Omental fat pad (tissue), 4 donors: ENCODE data around the gene PTPRM. TPM values are rescaled to one million over a fixed set of nuclear protein-coding genes. Genes with fewer than 3 reads are reported as not detected.

Experiments
- ATAC-seq: fragments of 150-250 bp; one replicate; pipeline ENCODE4 v1.9.1; 2016; ENCODE audit warnings: mild to moderate bottlenecking, moderate library complexity; ENCODE audit not compliant: low FRiP score
- DNase-seq: peaks from one replicate; pipeline ENCODE4 v3.0.0-alpha.2; 2019; ENCODE audit warnings: low spot score
- CTCF ChIP-seq, 3 donors: fragments of 450-650 bp; IDR thresholded peaks; one replicate each; pipeline ENCODE4 v1.5.1; 2016 to 2017; ENCODE audit warnings: antibody characterized with exemption in 3 of 3, mild to moderate bottlenecking in 3 of 3, moderate library complexity in 2 of 3
- total RNA-seq, 4 donors: library from RNA; depleted of rRNA; stranded (reverse); fragments of >200 nt; gene quantifications; one replicate each; pipeline ENCODE4 v1.1.0, GENCODE V29; 2016

PTPRM gene
- total RNA-seq, 4 donors from 2014 or later = 64.8 to 238 (median 144) TPM

GRCh38 chr18:7677001-7677400, 109.9 kb downstream of the PTPRM start:
- no peak for TF ChIP-seq CTCF (IDR thresholded peaks at IDR 0.05)
- no peak for ATAC-seq
- DNase-seq = no peak

GRCh38 chr18:7677424-7677823, 110.3 kb downstream of the PTPRM start:
- TF ChIP-seq CTCF (IDR thresholded peaks at IDR 0.05) = no peak
- DNase-seq = no peak
- ATAC-seq = no peak

- DNase-seq = no peak
- no peak for TF ChIP-seq CTCF (IDR thresholded peaks at IDR 0.05)
- ATAC-seq = no peak
Observed at GRCh38 chr18:7678389-7678788, 111.3 kb downstream of the PTPRM start.

- TF ChIP-seq CTCF (IDR thresholded peaks at IDR 0.05) = no peak
- DNase-seq (no peak), ATAC-seq (no peak)
Observed at GRCh38 chr18:7678801-7679200, 111.7 kb downstream of the PTPRM start.

- no peak for TF ChIP-seq CTCF (IDR thresholded peaks at IDR 0.05)
- no peak for ATAC-seq
- no peak for DNase-seq
Observed at GRCh38 chr18:7681298-7681697, 114.2 kb downstream of the PTPRM start.

GRCh38 chr18:7682321-7682720, 115.2 kb downstream of the PTPRM start:
- TF ChIP-seq CTCF (IDR thresholded peaks at IDR 0.05) = no peak
- DNase-seq = no peak
- no peak for ATAC-seq

- ATAC-seq (no peak), DNase-seq (no peak)
- no peak for TF ChIP-seq CTCF (IDR thresholded peaks at IDR 0.05)
Observed at GRCh38 chr18:7683753-7684152, 116.6 kb downstream of the PTPRM start.
